ENCODE data around the gene ZNF629.

The ZNF629 gene

DNA sequence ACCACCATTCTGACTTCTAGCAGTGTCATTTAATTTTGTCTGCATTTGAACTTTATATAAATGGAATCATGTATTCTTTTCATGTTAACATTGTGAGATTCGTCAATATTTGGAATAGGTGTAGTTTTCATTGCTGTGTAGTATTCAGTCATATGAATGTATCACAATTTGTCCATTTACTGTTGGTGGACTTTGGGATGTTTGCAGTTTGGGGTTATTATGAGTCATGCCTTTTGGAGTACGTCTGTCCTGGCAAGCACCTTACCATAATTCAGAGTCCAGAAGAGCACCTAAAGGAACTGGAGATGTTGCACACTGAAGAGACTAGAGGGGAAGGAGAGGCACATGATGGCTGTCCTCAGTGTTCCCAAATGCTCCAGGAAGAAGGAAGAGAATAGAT lies 41.9 kb downstream of the ZNF629 start:
- no peak for TF ChIP-seq CTCF (IDR thresholded peaks at IDR 0.05)

DNA sequence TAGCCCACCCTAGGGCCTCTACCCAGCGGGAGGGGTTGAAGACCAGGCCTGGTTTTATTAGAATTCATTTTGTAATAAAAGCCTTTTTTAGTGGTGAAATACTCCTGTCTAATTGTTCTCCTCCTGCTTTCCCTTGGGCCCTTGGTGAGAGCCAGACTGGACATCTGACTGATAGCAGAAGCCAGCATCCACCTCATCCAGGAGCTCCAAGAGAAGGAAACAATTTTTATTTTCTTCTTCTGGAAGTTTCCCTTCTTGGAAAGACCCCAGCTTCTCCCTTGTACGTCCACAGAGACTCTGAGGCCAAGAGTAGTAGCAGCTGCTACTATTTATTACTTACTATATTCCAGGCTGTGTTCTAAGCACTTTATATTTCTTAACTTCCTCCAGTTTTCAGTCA lies 42.8 kb downstream of the ZNF629 start:
- no peak for TF ChIP-seq CTCF (IDR thresholded peaks at IDR 0.05)

DNA sequence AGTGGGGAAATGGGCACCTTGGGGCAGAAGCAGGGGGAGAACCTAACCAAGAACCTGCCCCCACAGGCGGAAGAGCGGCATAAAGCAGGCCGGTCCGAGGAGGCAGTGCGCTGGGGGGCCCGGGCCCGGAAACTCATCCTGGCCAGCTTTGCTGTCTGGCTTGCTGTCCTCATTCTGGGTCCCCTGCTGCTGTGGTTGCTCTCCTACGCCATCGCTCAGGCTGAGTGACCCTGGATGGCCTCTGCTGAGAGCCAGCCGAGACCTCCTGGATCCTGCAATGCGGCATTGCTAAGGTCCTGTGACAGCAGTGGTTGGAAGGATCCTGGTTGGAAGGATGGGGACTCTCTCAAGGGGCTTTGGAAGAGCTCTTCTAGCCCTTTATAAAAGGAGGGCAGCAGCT lies 43.3 kb downstream of the ZNF629 start:
- TF ChIP-seq CTCF (IDR thresholded peaks at IDR 0.05): no peak

DNA sequence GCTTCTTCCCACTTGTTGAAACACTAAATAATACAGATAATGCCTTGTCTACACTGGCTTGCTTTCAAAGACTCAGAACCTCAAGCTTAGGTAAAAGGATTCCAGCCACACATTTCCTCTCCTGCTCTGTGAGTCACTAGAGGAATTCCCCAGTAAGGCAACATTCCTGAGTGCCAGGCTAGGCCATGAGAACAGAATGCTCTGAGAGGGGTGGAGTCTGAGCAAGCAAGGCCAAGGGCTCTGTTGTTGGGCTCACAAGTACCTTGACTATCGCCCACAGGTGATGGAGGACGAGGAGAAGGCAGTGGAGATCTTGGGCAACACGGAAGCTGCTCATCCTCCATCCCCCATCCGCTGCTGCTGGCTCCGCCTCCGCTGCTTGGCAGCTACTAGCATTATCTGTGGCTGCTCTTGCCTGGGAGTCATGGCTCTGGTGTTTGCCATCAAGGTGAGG lies 45.5 kb downstream of the ZNF629 start:
- TF ChIP-seq CTCF (IDR thresholded peaks at IDR 0.05): no peak

DNA sequence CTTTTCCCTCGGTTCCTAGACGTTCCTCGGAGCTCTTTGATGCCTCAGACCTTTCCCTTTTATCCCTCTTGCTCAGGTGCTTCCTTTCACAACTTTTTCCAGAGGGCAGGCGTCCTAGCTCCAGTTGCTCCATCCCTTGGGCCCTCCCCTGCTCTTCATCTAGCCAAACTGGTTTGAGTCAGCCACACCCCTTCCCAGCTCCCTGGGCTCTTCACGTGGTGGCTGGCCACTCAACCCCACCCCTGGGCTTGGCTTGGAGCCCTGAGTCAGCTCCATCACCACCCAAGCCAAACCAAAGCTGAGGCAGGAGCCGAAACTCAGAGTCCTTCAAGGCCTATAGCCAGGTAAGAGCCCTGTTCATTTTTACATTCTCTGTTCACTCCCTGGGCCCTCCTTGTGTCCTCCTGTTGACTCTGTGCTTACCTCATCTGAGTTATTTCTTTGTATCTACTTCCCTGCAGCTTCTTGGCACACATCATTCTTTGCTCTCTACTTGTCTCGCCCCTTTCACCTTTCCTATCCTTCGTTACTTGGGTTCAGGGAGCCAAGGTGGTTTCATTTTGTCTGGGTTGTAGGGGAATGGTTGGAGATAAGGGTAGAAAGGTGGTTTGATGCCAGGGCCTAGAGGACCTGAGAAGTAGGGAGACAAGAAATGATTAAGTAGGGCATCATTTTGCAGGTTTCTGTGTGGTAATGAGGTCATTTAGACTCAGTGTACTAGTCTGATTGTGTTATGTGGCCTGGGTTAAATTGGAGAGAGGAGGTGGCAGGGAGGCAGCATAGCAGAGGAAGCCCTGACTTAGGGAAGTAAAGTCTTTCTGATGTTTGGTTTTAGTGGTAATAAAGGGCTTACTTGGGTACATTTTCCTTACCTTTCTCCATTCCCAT lies 46.4 kb downstream of the ZNF629 start:
- TF ChIP-seq CTCF (IDR thresholded peaks at IDR 0.05): no peak

DNA sequence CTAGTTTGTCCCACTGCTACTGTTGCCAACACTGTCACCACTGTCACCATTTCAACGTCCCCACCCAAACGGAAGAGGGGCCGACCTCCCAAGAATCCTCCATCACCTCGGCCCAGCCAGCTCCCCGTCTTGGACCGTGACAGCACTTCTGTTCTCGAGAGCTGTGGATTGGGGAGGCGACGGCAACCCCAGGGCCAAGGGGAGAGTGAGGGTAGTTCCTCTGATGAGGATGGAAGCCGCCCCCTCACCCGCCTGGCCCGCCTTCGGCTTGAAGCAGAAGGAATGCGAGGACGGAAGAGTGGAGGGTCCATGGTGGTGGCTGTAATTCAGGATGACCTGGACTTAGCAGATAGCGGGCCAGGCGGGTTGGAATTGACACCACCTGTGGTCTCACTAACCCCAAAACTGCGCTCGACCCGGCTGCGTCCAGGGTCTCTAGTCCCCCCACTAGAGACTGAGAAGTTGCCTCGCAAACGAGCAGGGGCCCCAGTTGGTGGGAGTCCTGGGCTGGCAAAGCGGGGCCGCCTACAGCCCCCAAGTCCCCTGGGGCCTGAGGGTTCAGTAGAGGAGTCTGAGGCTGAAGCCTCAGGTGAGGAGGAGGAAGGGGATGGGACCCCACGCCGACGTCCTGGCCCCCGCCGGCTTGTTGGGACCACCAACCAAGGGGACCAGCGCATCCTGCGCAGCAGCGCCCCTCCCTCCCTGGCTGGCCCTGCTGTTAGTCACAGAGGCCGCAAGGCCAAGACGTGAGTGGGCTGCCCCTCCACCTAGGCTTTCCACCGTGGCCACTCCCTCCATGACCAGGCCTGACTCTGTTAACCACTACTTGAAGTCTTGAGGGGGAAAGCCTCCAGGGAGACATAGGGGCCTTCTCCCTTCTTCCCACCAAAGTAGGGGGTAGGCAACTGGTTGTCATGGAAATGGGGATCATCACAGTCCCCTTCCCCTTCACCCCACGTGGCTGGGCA lies 47.7 kb downstream of the ZNF629 start:
- no peak for TF ChIP-seq CTCF (IDR thresholded peaks at IDR 0.05)

DNA sequence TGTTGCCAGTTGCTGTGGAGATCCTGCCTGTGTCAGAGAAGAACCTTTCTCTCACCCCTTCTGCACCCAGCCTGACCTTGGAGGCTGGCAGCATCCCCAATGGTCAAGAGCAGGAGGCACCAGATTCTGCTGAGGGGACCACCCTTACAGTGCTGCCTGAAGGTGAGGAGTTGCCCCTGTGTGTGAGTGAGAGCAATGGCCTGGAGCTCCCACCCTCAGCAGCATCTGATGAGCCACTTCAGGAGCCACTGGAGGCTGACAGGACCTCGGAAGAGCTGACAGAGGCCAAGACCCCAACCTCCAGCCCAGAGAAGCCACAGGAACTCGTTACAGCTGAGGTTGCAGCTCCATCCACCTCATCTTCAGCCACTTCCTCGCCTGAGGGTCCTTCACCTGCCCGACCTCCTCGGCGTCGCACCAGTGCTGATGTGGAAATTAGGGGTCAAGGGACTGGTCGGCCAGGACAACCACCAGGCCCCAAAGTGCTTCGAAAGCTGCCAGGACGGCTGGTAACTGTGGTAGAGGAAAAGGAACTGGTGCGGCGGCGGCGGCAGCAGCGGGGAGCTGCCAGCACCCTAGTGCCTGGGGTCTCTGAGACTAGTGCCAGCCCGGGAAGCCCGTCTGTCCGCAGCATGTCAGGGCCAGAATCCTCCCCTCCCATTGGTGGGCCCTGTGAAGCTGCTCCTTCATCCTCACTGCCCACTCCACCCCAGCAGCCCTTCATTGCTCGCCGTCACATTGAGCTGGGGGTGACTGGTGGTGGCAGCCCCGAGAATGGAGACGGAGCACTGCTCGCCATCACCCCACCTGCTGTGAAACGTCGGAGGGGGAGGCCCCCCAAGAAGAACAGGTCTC lies 49.0 kb downstream of the ZNF629 start:
- TF ChIP-seq CTCF (IDR thresholded peaks at IDR 0.05): no peak
